Thoracic aorta (tissue), 2 donors: ENCODE results near the gene CHKA. TPM values are rescaled to one million over a fixed set of nuclear protein-coding genes. Genes with fewer than 3 reads are reported as not detected.
A peak's percentile ranks its signal among the peaks of the same experiment; 100 is the strongest.

Experiments
- ATAC-seq: fragments of 150-250 bp; one replicate; pipeline ENCODE4 v1.8.0; 2017; ENCODE audit warnings: low read depth; ENCODE audit not compliant: insufficient number of reproducible peaks, low FRiP score
- DNase-seq: peaks from one replicate; pipeline ENCODE4 v3.0.0-alpha.2; 2020; ENCODE audit warnings: low spot score
- H3K27ac ChIP-seq, 2 donors: fragments of 200-600 bp; sonication (generic); 1 replicate in 1 of 2; 2 replicates in 1 of 2; pipeline ENCODE4 v1.5.1; 2016; ENCODE audit warnings: mild to moderate bottlenecking in 2 of 2, moderate library complexity in 2 of 2
- H3K27me3 ChIP-seq: fragments of 200-600 bp; sonication (generic); replicated peaks from 2 replicates; pipeline ENCODE4 v1.6.0; 2016; ENCODE audit warnings: mild to moderate bottlenecking; ENCODE audit not compliant: insufficient read depth
- H3K36me3 ChIP-seq: fragments of 200-600 bp; sonication (generic); one replicate; pipeline ENCODE4 v1.5.1; 2016
- H3K4me1 ChIP-seq, 2 donors: fragments of 200-600 bp; sonication (generic); 1 replicate in 1 of 2; 2 replicates in 1 of 2; pipeline versions ENCODE4 v1.5.1 to v1.6.0; 2016; ENCODE audit warnings: low read depth in 2 of 2, mild to moderate bottlenecking in 1 of 2; ENCODE audit not compliant: control insufficient read depth in 1 of 2
- H3K4me3 ChIP-seq: fragments of 200-600 bp; sonication (generic); 2 replicates; pipeline ENCODE4 v1.5.1; 2016; ENCODE audit warnings: mild to moderate bottlenecking
- H3K9me3 ChIP-seq: fragments of 200-600 bp; sonication (generic); 2 replicates; pipeline ENCODE4 v1.5.1; 2016
- total RNA-seq, 2 donors: library from RNA; depleted of rRNA; stranded (reverse); fragments of >200 nt; gene quantifications; one replicate each; pipeline versions ENCODE4 v1.1.0 to v1.2.3, GENCODE V29; 2016
- TF ChIP-seq, protein P1 (sequence below): fragments of 200-600 bp; sonication (generic); IDR thresholded peaks from one replicate; pipeline ENCODE4 v1.5.1; 2019; ENCODE audit warnings: antibody characterized with exemption

CHKA gene
- total RNA-seq, 2 donors from 2014 or later: 12.5 to 22.2 TPM

GRCh38 chr11:68133761-68134160 lies 12.6 kb upstream of the CHKA start:
- H3K27me3 ChIP-seq: no peaks in the 10 kb centered on the region
- ATAC-seq (no peak), DNase-seq (no peak)
- no peak overlapping the region for H3K4me3 ChIP-seq
- no peak overlapping the region for H3K27ac ChIP-seq
- TF ChIP-seq, protein P1, sequence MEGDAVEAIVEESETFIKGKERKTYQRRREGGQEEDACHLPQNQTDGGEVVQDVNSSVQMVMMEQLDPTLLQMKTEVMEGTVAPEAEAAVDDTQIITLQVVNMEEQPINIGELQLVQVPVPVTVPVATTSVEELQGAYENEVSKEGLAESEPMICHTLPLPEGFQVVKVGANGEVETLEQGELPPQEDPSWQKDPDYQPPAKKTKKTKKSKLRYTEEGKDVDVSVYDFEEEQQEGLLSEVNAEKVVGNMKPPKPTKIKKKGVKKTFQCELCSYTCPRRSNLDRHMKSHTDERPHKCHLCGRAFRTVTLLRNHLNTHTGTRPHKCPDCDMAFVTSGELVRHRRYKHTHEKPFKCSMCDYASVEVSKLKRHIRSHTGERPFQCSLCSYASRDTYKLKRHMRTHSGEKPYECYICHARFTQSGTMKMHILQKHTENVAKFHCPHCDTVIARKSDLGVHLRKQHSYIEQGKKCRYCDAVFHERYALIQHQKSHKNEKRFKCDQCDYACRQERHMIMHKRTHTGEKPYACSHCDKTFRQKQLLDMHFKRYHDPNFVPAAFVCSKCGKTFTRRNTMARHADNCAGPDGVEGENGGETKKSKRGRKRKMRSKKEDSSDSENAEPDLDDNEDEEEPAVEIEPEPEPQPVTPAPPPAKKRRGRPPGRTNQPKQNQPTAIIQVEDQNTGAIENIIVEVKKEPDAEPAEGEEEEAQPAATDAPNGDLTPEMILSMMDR: no peak
- H3K4me1 ChIP-seq: peaks cover 3 to 4% of the 10 kb centered on the region in 2 donors
- no peaks in the 10 kb centered on the region for H3K36me3 ChIP-seq
- no peaks in the 10 kb centered on the region for H3K9me3 ChIP-seq

DNA sequence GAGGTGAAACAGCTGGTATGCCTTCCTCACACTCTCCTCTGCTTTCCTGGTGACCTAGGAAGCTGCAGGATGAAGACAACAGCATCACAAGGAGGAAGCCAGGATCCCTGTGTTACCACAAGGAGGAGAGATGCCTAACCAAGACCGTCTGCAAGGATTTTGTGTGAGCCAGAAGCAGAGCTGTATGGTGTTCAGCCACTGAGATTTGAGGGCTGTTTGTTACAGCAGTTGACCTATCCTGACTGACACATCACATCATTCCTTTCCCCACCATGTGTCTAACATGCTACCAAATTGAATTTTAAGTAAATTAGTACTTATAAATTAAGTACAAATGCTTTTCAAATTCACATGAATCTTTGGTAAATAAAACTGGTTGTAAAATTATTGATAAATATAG lies 8.9 kb upstream of the CHKA start:
- no peak for ATAC-seq
- peaks cover 6 to 13% of the 10 kb centered on the region in 2 donors for H3K4me1 ChIP-seq
- H3K36me3 ChIP-seq: no peaks in the 10 kb centered on the region
- H3K9me3 ChIP-seq: no peaks in the 10 kb centered on the region
- no peak overlapping the region for H3K27ac ChIP-seq
- DNase-seq: no peak
- H3K27me3 ChIP-seq: no peaks in the 10 kb centered on the region
- no peak overlapping the region for H3K4me3 ChIP-seq
- TF ChIP-seq, protein P1: no peak

DNA sequence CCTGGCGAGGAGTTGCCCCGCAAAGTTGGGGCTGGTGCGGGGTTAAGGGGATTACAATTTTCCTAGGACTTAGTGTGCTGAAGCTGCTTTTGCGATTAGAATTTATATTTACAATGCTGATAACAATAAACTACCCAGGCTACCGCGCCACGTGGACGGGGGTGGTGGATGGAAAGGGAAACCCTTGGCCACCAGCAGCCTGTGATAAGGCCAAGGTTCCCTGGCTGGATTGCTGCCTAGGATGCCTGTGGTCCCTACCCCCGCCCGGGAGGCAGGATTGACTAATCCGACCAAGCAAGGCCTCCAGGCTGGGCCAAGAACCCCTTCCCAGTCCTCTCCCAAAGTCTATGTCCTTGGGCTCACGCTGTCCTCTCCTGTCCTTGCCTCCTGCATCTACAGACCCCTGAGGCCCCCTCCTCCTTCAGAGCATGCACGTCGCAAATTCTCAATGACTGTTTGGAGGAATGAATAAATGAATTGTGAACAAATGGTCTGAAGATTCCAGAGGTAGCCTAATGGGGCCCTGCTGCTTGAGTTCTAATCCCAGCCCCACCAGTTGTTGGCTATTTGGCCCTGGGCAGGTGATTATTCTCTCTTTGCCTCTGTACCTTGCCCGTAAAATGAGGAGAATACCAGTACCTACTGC lies 7.6 kb upstream of the CHKA start:
- no peaks in the 10 kb centered on the region for H3K27me3 ChIP-seq
- no peaks in the 10 kb centered on the region for H3K36me3 ChIP-seq
- H3K27ac ChIP-seq: no peak overlapping the region
- H3K9me3 ChIP-seq: no peaks in the 10 kb centered on the region
- no peak for ATAC-seq
- peaks cover 6 to 13% of the 10 kb centered on the region in 2 donors for H3K4me1 ChIP-seq
- TF ChIP-seq, protein P1: no peak
- DNase-seq: no peak
- peak overlapping the region; percentile 74 for H3K4me3 ChIP-seq

GRCh38 chr11:68127714-68128681 lies 6.8 kb upstream of the CHKA start:
- no peaks in the 10 kb centered on the region for H3K27me3 ChIP-seq
- ATAC-seq: no peak
- peak overlapping the region; percentile 74 for H3K4me3 ChIP-seq
- H3K4me1 ChIP-seq: peaks cover 6 to 13% of the 10 kb centered on the region in 2 donors
- no peaks in the 10 kb centered on the region for H3K36me3 ChIP-seq
- TF ChIP-seq, protein P1: no peak
- no peaks in the 10 kb centered on the region for H3K9me3 ChIP-seq
- no peak for DNase-seq
- H3K27ac ChIP-seq: peak overlapping the region; percentile 30 to 56

- H3K9me3 ChIP-seq: no peaks in the 10 kb centered on the region
- ATAC-seq (no peak), DNase-seq (no peak)
- peaks cover 10 to 23% of the 10 kb centered on the region in 2 donors for H3K4me1 ChIP-seq
- no peak overlapping the region for H3K4me3 ChIP-seq
- no peak overlapping the region for H3K27ac ChIP-seq
- H3K36me3 ChIP-seq: no peaks in the 10 kb centered on the region
- H3K27me3 ChIP-seq: no peaks in the 10 kb centered on the region
- TF ChIP-seq, protein P1: no peak
Measured at GRCh38 chr11:68125164-68125563, 4.0 kb upstream of the CHKA start.
